ENCODE data around the gene NMUR1.

Gene NMUR1

DNA sequence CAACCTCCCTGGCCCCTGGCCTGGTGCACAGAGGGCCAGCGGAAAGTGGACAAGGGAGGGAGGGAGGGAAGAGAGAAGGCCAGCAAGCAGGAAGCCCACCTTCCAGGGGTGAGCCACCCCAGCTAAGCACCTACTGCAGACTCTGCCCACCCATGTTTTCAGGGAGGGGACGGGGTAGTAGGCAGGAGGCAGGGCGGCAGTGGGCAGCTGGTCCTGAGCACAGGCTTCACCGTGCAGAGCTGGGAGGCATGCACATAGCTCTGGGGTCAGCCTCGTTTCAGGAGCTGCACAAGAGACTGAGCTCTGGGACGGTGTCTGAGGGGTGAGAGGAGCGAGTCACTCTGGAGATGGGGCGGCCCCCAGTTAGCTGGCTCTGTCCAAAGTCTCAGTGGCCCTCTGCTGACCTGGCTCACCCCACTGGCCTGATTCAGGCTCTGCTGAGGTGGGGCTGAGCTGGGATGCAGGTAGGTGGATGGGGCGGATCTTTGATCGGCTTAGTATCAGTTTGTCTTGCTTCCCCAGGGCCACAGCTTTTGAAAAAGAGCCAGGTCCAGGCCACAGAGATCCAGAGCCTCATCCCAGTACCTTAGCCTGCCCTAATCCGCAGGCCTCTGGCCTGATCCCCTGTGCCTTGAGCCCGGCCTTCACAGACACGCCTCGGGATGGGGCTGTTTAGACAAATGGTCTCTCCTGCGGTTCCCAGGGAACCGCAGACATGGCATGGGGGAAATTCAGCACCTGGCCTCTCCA lies 3.7 kb downstream of the NMUR1 start:
- H3K27ac ChIP-seq (ENCODE audit: low read depth, low read length): no peak overlapping the region

DNA sequence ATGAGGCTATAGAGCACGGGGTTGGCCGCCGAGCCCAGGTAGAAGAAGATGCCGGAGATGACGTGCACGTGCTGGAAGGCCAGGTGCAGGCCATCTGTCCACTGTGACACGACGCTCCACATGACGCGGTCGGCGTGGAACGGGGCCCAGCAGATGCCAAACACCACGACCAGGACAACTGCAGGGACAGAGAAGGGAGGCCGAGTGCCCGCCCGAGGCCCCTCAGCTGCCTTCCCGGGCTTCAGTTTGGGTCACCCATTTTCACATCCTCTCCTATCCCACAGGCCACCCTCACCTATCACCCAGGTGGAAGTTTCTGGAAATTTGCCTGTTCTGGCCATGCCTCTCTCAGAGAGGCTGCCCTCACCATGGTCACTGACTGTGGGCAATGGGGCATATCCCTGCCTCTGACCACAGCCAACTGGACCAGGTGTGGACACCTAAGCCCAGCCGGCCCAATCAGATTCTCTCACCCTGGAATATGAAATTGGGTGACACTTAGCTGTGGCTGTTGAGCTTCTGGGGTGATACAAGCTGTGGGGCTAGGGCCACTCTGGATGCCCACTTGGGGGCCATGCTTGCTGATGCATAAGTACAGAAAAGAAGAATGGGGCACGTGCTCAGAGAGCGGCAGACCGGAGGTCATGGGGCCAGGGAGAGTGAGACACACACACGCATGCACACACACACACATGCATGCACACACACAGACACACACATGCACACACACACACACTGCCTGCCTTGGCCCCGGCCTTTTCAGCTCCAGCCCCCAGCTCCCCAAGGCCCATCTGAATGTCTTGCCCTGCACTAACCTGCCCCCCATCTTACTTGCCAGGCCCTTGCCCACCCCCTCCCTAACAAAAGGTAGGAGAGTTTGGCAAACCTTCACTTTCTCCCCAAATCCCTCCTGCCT lies 4.7 kb downstream of the NMUR1 start:
- Histone ChIP-seq H3K27me3 (ENCODE audit: control insufficient read depth in 5 of 5, insufficient read depth in 4 of 5, low read length in 5 of 5) (no peaks in the 10 kb centered on the region), H3K9ac (ENCODE audit: low read length in 5 of 5) (no peak overlapping the region), H3K4me1 (ENCODE audit: control insufficient read depth in 5 of 5, insufficient read depth in 5 of 5, low read length in 5 of 5) (peaks cover 0 to 85% (median 55%) of the 10 kb centered on the region in 5 donors), H3K9me3 (ENCODE audit: control insufficient read depth in 5 of 5, low read length in 5 of 5) (no peaks in the 10 kb centered on the region), H3K4me3 (ENCODE audit: low read depth in 1 of 5, low read length in 5 of 5) (no peak overlapping the region), H3K27ac (ENCODE audit: low read depth, low read length) (no peak overlapping the region), H3K36me3 (ENCODE audit: control insufficient read depth in 5 of 5, insufficient read depth in 5 of 5, low read length in 5 of 5) (peaks cover 0 to 3% (median 0%) of the 10 kb centered on the region in 5 donors)

More for the DNA sequence above, 3.7 kb downstream of the NMUR1 start:
- H3K27me3 ChIP-seq (ENCODE audit: control insufficient read depth in 5 of 5, insufficient read depth in 4 of 5, low read length in 5 of 5): no peaks in the 10 kb centered on the region
- no peak overlapping the region for H3K4me3 ChIP-seq (ENCODE audit: low read depth in 1 of 5, low read length in 5 of 5)
- H3K9ac ChIP-seq (ENCODE audit: low read length in 5 of 5): peak overlapping the region in 1 of 5 donors; percentile 26
- peaks cover 0 to 3% (median 0%) of the 10 kb centered on the region in 5 donors for H3K36me3 ChIP-seq (ENCODE audit: control insufficient read depth in 5 of 5, insufficient read depth in 5 of 5, low read length in 5 of 5)
- peaks cover 0 to 87% (median 57%) of the 10 kb centered on the region in 5 donors for H3K4me1 ChIP-seq (ENCODE audit: control insufficient read depth in 5 of 5, insufficient read depth in 5 of 5, low read length in 5 of 5)
- H3K9me3 ChIP-seq (ENCODE audit: control insufficient read depth in 5 of 5, low read length in 5 of 5): no peaks in the 10 kb centered on the region

DNA sequence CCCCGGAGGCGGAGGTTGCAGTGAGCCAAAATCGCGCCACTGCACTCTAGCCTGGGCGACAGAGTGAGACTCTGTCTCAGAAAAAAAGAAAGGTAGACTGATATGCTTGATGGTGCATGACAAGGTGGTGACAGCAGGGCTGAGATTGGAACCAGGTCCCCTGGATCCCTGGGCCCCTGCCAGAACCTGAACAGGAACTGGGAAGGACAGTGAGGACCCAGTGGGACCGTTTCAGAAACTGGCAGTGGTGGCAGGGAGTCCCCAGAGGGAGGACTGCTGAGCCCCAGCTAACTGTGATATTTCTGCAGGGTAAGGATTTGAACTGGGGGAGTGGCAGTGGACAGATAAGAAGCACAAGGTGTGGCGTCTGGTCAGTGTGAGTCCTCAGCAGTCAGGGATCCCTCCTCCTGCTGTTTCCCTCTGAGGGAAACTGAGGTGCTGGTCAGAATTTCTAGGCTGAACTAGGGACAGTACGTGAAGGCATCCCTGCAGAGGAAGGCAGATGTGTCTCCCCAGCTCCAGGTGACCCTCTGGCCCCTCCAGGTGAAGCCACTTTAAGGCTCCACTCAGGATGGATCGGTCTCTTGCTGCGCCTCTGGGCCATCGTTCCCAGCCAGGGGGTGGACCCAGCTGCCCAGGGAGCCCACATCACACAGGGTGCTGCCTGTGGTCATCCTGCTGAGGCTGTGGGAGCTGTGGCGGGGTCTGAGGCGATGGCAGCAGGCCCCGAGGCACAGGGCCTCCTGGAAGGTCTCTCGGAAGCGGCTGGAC lies 5.6 kb downstream of the NMUR1 start:
- peaks cover 0 to 82% (median 48%) of the 10 kb centered on the region in 5 donors for H3K4me1 ChIP-seq (ENCODE audit: control insufficient read depth in 5 of 5, insufficient read depth in 5 of 5, low read length in 5 of 5)
- no peak overlapping the region for H3K4me3 ChIP-seq (ENCODE audit: low read depth in 1 of 5, low read length in 5 of 5)

DNA sequence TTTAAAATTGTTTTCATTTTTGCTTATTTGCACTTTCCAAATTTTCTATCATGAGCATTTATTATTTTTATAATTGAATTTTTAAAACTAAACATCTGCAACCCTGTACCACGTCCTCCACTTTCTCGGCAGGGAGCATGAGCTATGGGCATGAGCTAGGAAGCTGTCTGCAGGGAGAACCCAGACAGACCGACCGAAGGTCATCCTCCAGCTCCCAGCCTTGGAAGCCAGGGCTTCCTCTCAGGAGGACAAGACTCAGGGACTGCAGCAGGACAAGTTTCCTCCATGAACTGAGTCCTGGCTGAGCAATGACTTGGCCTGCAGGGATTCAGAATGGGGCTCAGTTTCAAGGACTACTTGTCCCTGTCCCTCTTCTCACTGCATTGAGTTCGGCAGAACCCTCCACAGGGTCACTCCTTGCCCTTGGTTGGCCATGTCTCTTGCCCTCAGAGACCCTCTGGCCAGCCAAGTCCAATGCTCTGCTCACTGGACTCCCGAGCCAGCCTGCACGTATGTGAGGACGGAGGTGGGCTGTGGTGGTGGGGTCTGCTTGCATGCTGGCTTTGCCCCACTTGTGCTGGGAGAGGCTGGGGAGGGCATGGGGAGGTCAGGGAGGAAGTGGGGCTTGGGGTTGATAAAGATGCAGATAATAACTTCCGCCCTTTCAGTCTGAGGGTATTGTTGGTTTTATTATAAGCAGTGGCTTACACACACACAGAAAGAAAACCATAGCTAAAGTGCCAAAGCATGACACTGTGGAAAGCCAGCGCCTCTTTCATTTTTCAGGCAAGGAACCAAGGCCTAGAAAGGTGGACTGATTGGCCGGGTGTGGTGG lies 6.6 kb downstream of the NMUR1 start:
- peak overlapping the region; percentile 65 for H3K27ac ChIP-seq (ENCODE audit: low read depth, low read length)
- peaks cover 0 to 75% (median 44%) of the 10 kb centered on the region in 5 donors for H3K4me1 ChIP-seq (ENCODE audit: control insufficient read depth in 5 of 5, insufficient read depth in 5 of 5, low read length in 5 of 5)
- peaks cover 0 to 3% (median 0%) of the 10 kb centered on the region in 5 donors for H3K36me3 ChIP-seq (ENCODE audit: control insufficient read depth in 5 of 5, insufficient read depth in 5 of 5, low read length in 5 of 5)
- peak overlapping the region in 1 of 5 donors; percentile 20 for H3K9ac ChIP-seq (ENCODE audit: low read length in 5 of 5)
- peak overlapping the region in 2 of 5 donors; percentile 2 to 36 for H3K4me3 ChIP-seq (ENCODE audit: low read depth in 1 of 5, low read length in 5 of 5)
- H3K9me3 ChIP-seq (ENCODE audit: control insufficient read depth in 5 of 5, low read length in 5 of 5): no peaks in the 10 kb centered on the region
- H3K27me3 ChIP-seq (ENCODE audit: control insufficient read depth in 5 of 5, insufficient read depth in 4 of 5, low read length in 5 of 5): no peaks in the 10 kb centered on the region

More for the DNA sequence above, 5.6 kb downstream of the NMUR1 start:
- H3K36me3 ChIP-seq (ENCODE audit: control insufficient read depth in 5 of 5, insufficient read depth in 5 of 5, low read length in 5 of 5): peaks cover 0 to 3% (median 0%) of the 10 kb centered on the region in 5 donors
- no peaks in the 10 kb centered on the region for H3K9me3 ChIP-seq (ENCODE audit: control insufficient read depth in 5 of 5, low read length in 5 of 5)
- H3K27ac ChIP-seq (ENCODE audit: low read depth, low read length): peak overlapping the region; percentile 29
- H3K9ac ChIP-seq (ENCODE audit: low read length in 5 of 5): peak overlapping the region in 1 of 5 donors; percentile 36
- no peaks in the 10 kb centered on the region for H3K27me3 ChIP-seq (ENCODE audit: control insufficient read depth in 5 of 5, insufficient read depth in 4 of 5, low read length in 5 of 5)

DNA sequence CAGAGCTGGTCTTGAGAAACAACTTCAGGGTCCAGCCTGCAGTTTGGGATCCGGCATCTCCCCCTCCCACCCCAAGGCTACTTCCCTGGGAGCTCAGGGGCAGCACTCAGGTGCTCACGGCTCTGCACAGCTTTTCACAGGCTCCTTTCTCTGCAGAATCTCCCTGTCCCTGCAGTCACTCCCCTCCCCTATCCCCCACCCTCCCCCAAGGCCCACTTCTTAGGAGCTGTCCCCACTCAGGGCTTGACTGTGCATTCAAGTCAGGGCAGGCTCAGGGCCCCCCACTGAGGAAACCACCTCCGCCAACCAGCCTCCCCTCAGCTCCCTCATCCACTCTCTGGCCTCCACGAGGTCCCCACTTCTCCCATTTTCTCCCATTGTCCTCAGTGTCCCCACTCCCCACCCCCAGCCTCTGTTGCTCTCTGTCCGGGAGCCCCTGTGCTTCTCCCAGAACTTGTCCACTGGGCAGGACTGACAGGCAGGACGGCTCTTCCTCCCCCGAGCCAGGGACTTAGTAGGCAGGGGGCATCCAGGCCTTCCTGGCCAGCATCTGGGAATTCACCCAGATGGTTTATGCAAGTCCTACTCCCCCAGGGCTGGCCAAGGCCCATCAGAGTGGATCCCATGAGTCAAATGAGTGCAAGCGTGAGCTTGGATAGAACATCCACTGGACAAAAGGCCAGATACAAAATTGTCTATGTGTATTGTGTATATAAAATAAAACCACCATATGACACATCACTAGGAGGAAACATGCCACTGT lies 7.6 kb downstream of the NMUR1 start:
- Histone ChIP-seq H3K27ac (ENCODE audit: low read depth, low read length) (peak overlapping the region; percentile 65), H3K36me3 (ENCODE audit: control insufficient read depth in 5 of 5, insufficient read depth in 5 of 5, low read length in 5 of 5) (peaks cover 0 to 3% (median 0%) of the 10 kb centered on the region in 5 donors), H3K4me3 (ENCODE audit: low read depth in 1 of 5, low read length in 5 of 5) (no peak overlapping the region), H3K27me3 (ENCODE audit: control insufficient read depth in 5 of 5, insufficient read depth in 4 of 5, low read length in 5 of 5) (no peaks in the 10 kb centered on the region), H3K4me1 (ENCODE audit: control insufficient read depth in 5 of 5, insufficient read depth in 5 of 5, low read length in 5 of 5) (peaks cover 0 to 64% (median 43%) of the 10 kb centered on the region in 5 donors), H3K9me3 (ENCODE audit: control insufficient read depth in 5 of 5, low read length in 5 of 5) (no peaks in the 10 kb centered on the region), H3K9ac (ENCODE audit: low read length in 5 of 5) (no peak overlapping the region)

DNA sequence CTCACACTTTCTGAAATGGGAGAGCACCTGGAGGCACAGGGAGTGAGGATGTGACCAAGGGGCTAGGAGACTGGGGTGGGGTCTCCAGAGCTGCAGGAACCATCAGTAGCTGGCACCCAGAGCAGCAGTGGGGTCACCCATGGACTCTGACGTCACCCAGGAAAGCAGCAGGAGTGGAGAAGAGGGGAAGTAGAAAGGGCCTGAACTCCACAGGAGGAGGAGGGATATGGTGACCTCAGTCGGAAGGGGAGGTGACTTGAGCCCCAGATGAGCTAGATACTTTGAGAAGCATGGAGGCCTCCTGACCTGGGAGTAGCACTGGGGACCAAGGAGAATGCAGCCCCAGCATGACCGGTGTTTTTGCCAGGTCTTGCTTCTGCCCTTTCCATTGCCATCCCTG lies 8.8 kb downstream of the NMUR1 start:
- no peaks in the 10 kb centered on the region for H3K27me3 ChIP-seq (ENCODE audit: control insufficient read depth in 5 of 5, insufficient read depth in 4 of 5, low read length in 5 of 5)
- H3K4me3 ChIP-seq (ENCODE audit: low read depth in 1 of 5, low read length in 5 of 5): no peak overlapping the region
- H3K27ac ChIP-seq (ENCODE audit: low read depth, low read length): no peak overlapping the region
- no peak overlapping the region for H3K9ac ChIP-seq (ENCODE audit: low read length in 5 of 5)
- peaks cover 0 to 57% (median 37%) of the 10 kb centered on the region in 5 donors for H3K4me1 ChIP-seq (ENCODE audit: control insufficient read depth in 5 of 5, insufficient read depth in 5 of 5, low read length in 5 of 5)
- peaks cover 0 to 3% (median 0%) of the 10 kb centered on the region in 5 donors for H3K36me3 ChIP-seq (ENCODE audit: control insufficient read depth in 5 of 5, insufficient read depth in 5 of 5, low read length in 5 of 5)
- no peaks in the 10 kb centered on the region for H3K9me3 ChIP-seq (ENCODE audit: control insufficient read depth in 5 of 5, low read length in 5 of 5)

DNA sequence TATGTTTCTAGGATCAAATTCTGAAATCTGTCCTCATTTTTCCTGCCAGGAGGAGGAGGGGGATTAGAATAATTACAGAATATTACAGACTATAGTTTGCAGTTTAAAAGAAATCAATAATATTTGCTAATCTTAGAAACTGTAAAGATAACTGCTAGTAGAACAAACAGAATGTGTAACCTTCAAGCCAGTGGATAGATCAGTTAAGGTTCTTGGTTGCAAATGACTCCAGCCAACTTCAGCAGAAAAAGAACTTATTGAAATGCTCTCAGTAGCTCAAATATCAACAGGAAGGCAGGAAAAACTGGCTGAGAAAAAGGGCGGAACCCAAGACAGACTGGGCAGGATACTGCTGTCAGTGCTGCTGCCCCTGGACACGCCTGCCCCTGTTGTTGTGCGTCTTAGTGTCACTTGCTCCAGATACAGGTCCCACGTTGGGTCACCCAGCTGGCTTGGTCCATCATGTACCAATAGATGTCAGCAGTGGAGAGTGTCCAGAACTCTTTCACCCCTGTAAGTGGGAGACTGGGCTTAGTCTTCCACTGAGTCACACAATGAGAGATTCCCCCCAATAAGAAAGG lies 10.2 kb downstream of the NMUR1 start:
- Histone ChIP-seq H3K27ac (ENCODE audit: low read depth, low read length) (no peak overlapping the region), H3K36me3 (ENCODE audit: control insufficient read depth in 5 of 5, insufficient read depth in 5 of 5, low read length in 5 of 5) (peaks cover 0 to 3% (median 0%) of the 10 kb centered on the region in 5 donors), H3K4me3 (ENCODE audit: low read depth in 1 of 5, low read length in 5 of 5) (no peak overlapping the region), H3K4me1 (ENCODE audit: control insufficient read depth in 5 of 5, insufficient read depth in 5 of 5, low read length in 5 of 5) (peaks cover 0 to 55% (median 36%) of the 10 kb centered on the region in 5 donors), H3K27me3 (ENCODE audit: control insufficient read depth in 5 of 5, insufficient read depth in 4 of 5, low read length in 5 of 5) (no peaks in the 10 kb centered on the region), H3K9ac (ENCODE audit: low read length in 5 of 5) (no peak overlapping the region), H3K9me3 (ENCODE audit: control insufficient read depth in 5 of 5, low read length in 5 of 5) (no peaks in the 10 kb centered on the region)

DNA sequence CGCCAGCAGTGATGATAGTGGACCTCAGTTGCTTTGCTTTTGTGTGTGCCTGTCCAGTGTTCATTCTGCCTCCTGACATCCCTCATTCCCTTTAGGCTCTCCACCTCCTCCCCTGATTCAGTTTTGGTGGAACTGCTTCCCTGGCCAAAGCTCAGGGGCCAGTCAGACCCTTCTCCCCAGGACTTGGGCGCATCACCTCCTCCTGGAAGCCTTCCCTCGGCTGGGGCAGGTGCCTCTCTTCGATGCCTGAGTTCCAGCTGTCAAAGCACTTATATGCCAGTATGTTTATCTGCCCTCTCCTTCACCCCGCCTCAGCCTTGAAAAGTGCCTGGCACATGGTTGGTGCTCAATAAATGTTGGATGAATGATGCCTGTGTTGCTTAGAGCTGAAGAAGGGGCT lies 11.5 kb downstream of the NMUR1 start:
- H3K9me3 ChIP-seq (ENCODE audit: control insufficient read depth in 5 of 5, low read length in 5 of 5): no peaks in the 10 kb centered on the region
- no peak overlapping the region for H3K27ac ChIP-seq (ENCODE audit: low read depth, low read length)
- H3K36me3 ChIP-seq (ENCODE audit: control insufficient read depth in 5 of 5, insufficient read depth in 5 of 5, low read length in 5 of 5): no peaks in the 10 kb centered on the region
- no peak overlapping the region for H3K4me3 ChIP-seq (ENCODE audit: low read depth in 1 of 5, low read length in 5 of 5)
- H3K4me1 ChIP-seq (ENCODE audit: control insufficient read depth in 5 of 5, insufficient read depth in 5 of 5, low read length in 5 of 5): peaks cover 0 to 52% (median 39%) of the 10 kb centered on the region in 5 donors
- no peak overlapping the region for H3K9ac ChIP-seq (ENCODE audit: low read length in 5 of 5)
- H3K27me3 ChIP-seq (ENCODE audit: control insufficient read depth in 5 of 5, insufficient read depth in 4 of 5, low read length in 5 of 5): no peaks in the 10 kb centered on the region

All from subcutaneous abdominal adipose tissue (tissue), 5 donors.